H1 (cell line): ENCODE measurements around the gene EMID1. TPM values are rescaled to one million over a fixed set of nuclear protein-coding genes. Genes with fewer than 3 reads are reported as not detected.

Experiments
- CTCF ChIA-PET: fragments of 300-600 bp; sonication (Branson Sonifier 250); formaldehyde crosslinking; loops from one replicate; lab custom pipeline; 2021; ENCODE audit not compliant: partially characterized antibody; lab: Charles Lee
- POLR2A ChIA-PET: fragments of 300-600 bp; sonication (Branson Sonifier 250); formaldehyde crosslinking; loops from one replicate; lab custom pipeline; 2021; ENCODE audit warnings: inconsistent platforms; ENCODE audit not compliant: partially characterized antibody; lab: Charles Lee
- DNase-seq, 2 experiments: peaks; one replicate each; pipeline versions ENCODE4 v3.0.0 to v3.0.0-alpha.2; 2010 to 2022; ENCODE audit warnings: low spot score in 2 of 2, low read depth in 1 of 2, mixed read lengths in 1 of 2
- FAIRE-seq: peaks from 2 replicates; lab custom pipeline; 2011; peaks lifted over from hg19 to GRCh38; lab: Jason Lieb, UNC
- H2AFZ ChIP-seq: 2 replicates; pipeline ENCODE4 v1.8.1; 2012; ENCODE audit warnings: low read length, inconsistent platforms
- H2AK5ac ChIP-seq: 2 replicates; pipeline ENCODE4 v1.6.1; 2013; ENCODE audit warnings: low read depth, low read length
- H2BK120ac ChIP-seq: replicated peaks from 2 replicates; pipeline ENCODE3; 2013; ENCODE audit warnings: low read depth, low read length, inconsistent platforms
- H2BK12ac ChIP-seq: 2 replicates; pipeline ENCODE4 v1.6.1; 2013; ENCODE audit warnings: low read depth, low read length
- H2BK15ac ChIP-seq: 2 replicates; pipeline ENCODE4 v1.6.1; 2013; ENCODE audit warnings: low read length
- H2BK20ac ChIP-seq: 2 replicates; pipeline ENCODE4 v1.6.1; 2013; ENCODE audit warnings: low read length
- H2BK5ac ChIP-seq: 2 replicates; pipeline ENCODE4 v1.6.1; 2013; ENCODE audit warnings: low read depth, low read length
- H3K14ac ChIP-seq: 2 replicates; pipeline ENCODE4 v1.6.1; 2013; ENCODE audit warnings: inconsistent platforms; ENCODE audit not compliant: insufficient read length
- H3K18ac ChIP-seq: 2 replicates; pipeline ENCODE4 v1.6.1; 2013; ENCODE audit warnings: low read length; ENCODE audit errors: extremely low read depth
- H3K23ac ChIP-seq: 2 replicates; pipeline ENCODE4 v1.6.1; 2013; ENCODE audit warnings: inconsistent platforms; ENCODE audit not compliant: insufficient read length
- H3K23me2 ChIP-seq: 2 replicates; pipeline ENCODE4 v1.6.1; 2013; ENCODE audit warnings: low read depth, low read length
- H3K27ac ChIP-seq: 2 replicates; pipeline ENCODE4 v1.6.1; 2011; ENCODE audit warnings: low read depth, low read length, inconsistent platforms
- H3K27me3 ChIP-seq, 4 experiments: replicated peaks in 1 of 4; 1 replicate in 1 of 4; 2 replicates in 3 of 4; pipeline versions ENCODE4 v1.6.1 to v1.8.1; 2011 to 2013; ENCODE audit warnings: low read length in 3 of 4, mild to moderate bottlenecking in 3 of 4, inconsistent platforms in 2 of 4, mixed read lengths in 2 of 4, moderate library complexity in 1 of 4; ENCODE audit not compliant: control insufficient read depth in 3 of 4, insufficient read depth in 3 of 4; ENCODE audit errors: extremely low read depth in 1 of 4
- H3K36me3 ChIP-seq, 4 experiments: 2 replicates each; pipeline versions ENCODE4 v1.6.1 to v1.8.1; 2011 to 2013; ENCODE audit warnings: mild to moderate bottlenecking in 4 of 4, low read length in 3 of 4, moderate library complexity in 2 of 4, control low read depth in 1 of 4, inconsistent platforms in 1 of 4; ENCODE audit not compliant: insufficient read depth in 4 of 4, control insufficient read depth in 2 of 4
- H3K4ac ChIP-seq: replicated peaks from 2 replicates; pipeline ENCODE3; 2013; ENCODE audit warnings: low read length, low read depth, mixed read lengths, inconsistent platforms; ENCODE audit not compliant: insufficient read length
- H3K4me1 ChIP-seq, 4 experiments: replicated peaks in 1 of 4; 1 replicate in 1 of 4; 2 replicates in 3 of 4; pipeline versions ENCODE4 v1.6.1 to v1.8.1; 2011 to 2013; ENCODE audit warnings: low read length in 3 of 4, inconsistent platforms in 2 of 4, mixed read lengths in 1 of 4; ENCODE audit not compliant: insufficient read depth in 4 of 4, control insufficient read depth in 3 of 4
- H3K4me2 ChIP-seq, 2 experiments: 2 replicates each; pipeline versions ENCODE4 v1.6.1 to v1.8.1; 2011 to 2013; ENCODE audit warnings: low read depth in 2 of 2, low read length in 2 of 2, control low read depth in 1 of 2, inconsistent platforms in 1 of 2, mild to moderate bottlenecking in 1 of 2; ENCODE audit not compliant: insufficient read depth in 1 of 2
- H3K4me3 ChIP-seq, 4 experiments: fragments of 200-600, 300-600 bp in 1 of 4; sonication (generic), shearing (Covaris generic), sonication (Bioruptor Twin) in 1 of 4; 2 replicates each; pipeline versions ENCODE4 v1.5.1 to v1.8.1; 2011 to 2016; ENCODE audit warnings: low read length in 4 of 4, low read depth in 3 of 4, control low read depth in 2 of 4, inconsistent platforms in 2 of 4, mild to moderate bottlenecking in 2 of 4, mixed read lengths in 1 of 4, moderate library complexity in 1 of 4; ENCODE audit not compliant: insufficient read depth in 2 of 4; ENCODE audit errors: extremely low read depth in 1 of 4
- H3K56ac ChIP-seq: replicated peaks from 2 replicates; pipeline ENCODE3; 2013; ENCODE audit warnings: low read depth, mild to moderate bottlenecking, mixed read lengths, low read length, inconsistent platforms; ENCODE audit not compliant: insufficient read length
- H3K79me1 ChIP-seq: 2 replicates; pipeline ENCODE4 v1.6.1; 2013; ENCODE audit warnings: low read depth, low read length, control low read depth
- H3K79me2 ChIP-seq, 2 experiments: 2 replicates each; pipeline versions ENCODE4 v1.6.1 to v1.8.1; 2012 to 2013; ENCODE audit warnings: low read length in 2 of 2, mild to moderate bottlenecking in 2 of 2, inconsistent platforms in 1 of 2; ENCODE audit not compliant: insufficient read depth in 2 of 2, control insufficient read depth in 1 of 2
- H3K9ac ChIP-seq, 4 experiments: replicated peaks in 1 of 4; 1 replicate in 1 of 4; 2 replicates in 3 of 4; pipeline versions ENCODE4 v1.6.1 to v1.8.1; 2011 to 2013; ENCODE audit warnings: low read depth in 3 of 4, low read length in 3 of 4, control low read depth in 2 of 4, mild to moderate bottlenecking in 2 of 4, moderate library complexity in 2 of 4, inconsistent platforms in 1 of 4; ENCODE audit errors: extremely low read depth in 1 of 4
- H3K9me3 ChIP-seq, 2 experiments: 2 replicates each; pipeline versions ENCODE4 v1.6.1 to v1.8.1; 2012 to 2013; ENCODE audit warnings: mild to moderate bottlenecking in 2 of 2, moderate library complexity in 2 of 2, control low read depth in 1 of 2, inconsistent platforms in 1 of 2, low read depth in 1 of 2, low read length in 1 of 2, mixed read lengths in 1 of 2; ENCODE audit not compliant: insufficient read depth in 2 of 2
- H4K20me1 ChIP-seq, 2 experiments: replicated peaks in 1 of 2; 2 replicates each; pipeline versions ENCODE3 to v1.8.1; 2011 to 2013; ENCODE audit warnings: inconsistent platforms in 2 of 2, low read length in 2 of 2, mild to moderate bottlenecking in 1 of 2; ENCODE audit not compliant: insufficient read depth in 2 of 2, control insufficient read depth in 1 of 2
- H4K5ac ChIP-seq: 2 replicates; pipeline ENCODE4 v1.6.1; 2013; ENCODE audit warnings: low read length, low read depth, mixed read lengths, inconsistent platforms; ENCODE audit not compliant: insufficient read length
- H4K8ac ChIP-seq: 2 replicates; pipeline ENCODE4 v1.8.0; 2013; ENCODE audit warnings: mild to moderate bottlenecking, moderate library complexity, low read length, inconsistent platforms; ENCODE audit not compliant: insufficient read depth; ENCODE audit errors: extremely low read depth
- H4K91ac ChIP-seq: replicated peaks from 2 replicates; pipeline ENCODE3; 2013; ENCODE audit warnings: low read length, mixed read lengths, inconsistent platforms; ENCODE audit not compliant: insufficient read length
- CHD2 ChIP-seq: IDR thresholded peaks from 2 replicates; pipeline ENCODE4 v1.6.1; 2012; ENCODE audit warnings: low read length, improper control_type of control experiment
- CREB1 ChIP-seq: IDR thresholded peaks from 2 replicates; pipeline ENCODE4 v1.6.1; 2012; ENCODE audit warnings: inconsistent platforms
- JUN ChIP-seq: IDR thresholded peaks from 2 replicates; pipeline ENCODE4 v1.6.1; 2011; ENCODE audit warnings: low read depth, mild to moderate bottlenecking, improper control_type of control experiment, low read length
- POLR2A ChIP-seq, 2 experiments: IDR thresholded peaks; 1 replicate in 1 of 2; 2 replicates in 1 of 2; pipeline ENCODE4 v1.6.1; 2011; ENCODE audit warnings: low read depth in 2 of 2, low read length in 2 of 2, mild to moderate bottlenecking in 2 of 2; ENCODE audit errors: control extremely low read depth in 1 of 2
- POU5F1 ChIP-seq: IDR thresholded peaks from 2 replicates; pipeline ENCODE4 v1.6.1; 2011; ENCODE audit warnings: low read depth, mild to moderate bottlenecking, low read length, moderate library complexity
- RBBP5 ChIP-seq: IDR thresholded peaks from 2 replicates; pipeline ENCODE4 v1.7.1; 2012; ENCODE audit warnings: low read depth, mild to moderate bottlenecking, inconsistent platforms, low read length, moderate library complexity, borderline replicate concordance
- RFX5 ChIP-seq: IDR thresholded peaks from 2 replicates; pipeline ENCODE4 v1.6.1; 2011; ENCODE audit warnings: low read depth, low read length, improper control_type of control experiment, borderline replicate concordance
- RNF2 ChIP-seq: fragments of 200-900, 300-1000 bp; sonication (generic); IDR thresholded peaks from 2 replicates; pipeline ENCODE4 v1.7.1; 2016; ENCODE audit warnings: borderline replicate concordance, low read depth, mild to moderate bottlenecking, antibody characterized with exemption, low read length; ENCODE audit not compliant: poor library complexity, severe bottlenecking; ENCODE audit errors: missing control alignments
- SIX5 ChIP-seq: IDR thresholded peaks from 2 replicates; pipeline ENCODE4 v1.6.1; 2011; ENCODE audit warnings: mild to moderate bottlenecking, low read depth, low read length
- SRF ChIP-seq: IDR thresholded peaks from 2 replicates; pipeline ENCODE4 v1.6.1; 2011; ENCODE audit warnings: mild to moderate bottlenecking, low read depth, low read length, moderate library complexity
- YY1 ChIP-seq: IDR thresholded peaks from 2 replicates; pipeline ENCODE4 v1.6.1; 2011; ENCODE audit warnings: low read depth, mild to moderate bottlenecking, low read length
- WGBS, 2 experiments: shearing (Covaris generic) in 1 of 2; methylation state at CpG; one replicate each; pipeline versions ENCODE4 v1.1.6 to v1.1.7; 2013 to 2015; ENCODE audit warnings: low lambda C conversion rate in 2 of 2, mixed read lengths in 2 of 2, inconsistent platforms in 1 of 2, low coverage in 1 of 2, missing lambda C conversion rate in 1 of 2; ENCODE audit not compliant: insufficient replicate concordance in 2 of 2, insufficient coverage in 1 of 2, insufficient read length in 1 of 2; ENCODE audit errors: extremely low coverage in 1 of 2, missing lambda C conversion rate in 1 of 2; 5-methylcytosine and 5-hydroxymethylcytosine counted together
- polyA plus RNA-seq, 7 experiments: library from polyadenylated mRNA; depleted of rRNA in 3 of 7; stranded (reverse) in 5 of 7; unstranded in 2 of 7; fragments of >200 nt in 5 of 7; fragments of 200-250 nt in 2 of 7; gene quantifications; 1 replicate in 5 of 7; 2 replicates in 1 of 7; 4 replicates in 1 of 7; pipeline versions ENCODE4 v1.2.1 to v1.2.3, GENCODE V29; 2011 to 2013; ENCODE audit warnings: missing spikeins in 2 of 7, mixed read lengths in 2 of 7
- total RNA-seq: library from RNA; stranded (reverse); fragmentation: NEBNext Ultra II Directional; extraction: Animal tissue kit (Norgen Biotek cat#: 25700); gene quantifications from 2 replicates; pipeline ENCODE4 v1.2.1, GENCODE V29; 2021
- TF ChIP-seq, protein P1 (sequence below): IDR thresholded peaks from 2 replicates; pipeline ENCODE4 v1.6.1; 2011; ENCODE audit warnings: low read length, improper control_type of control experiment

The EMID1 gene
- total and polyA plus RNA-seq, 2 of the 8 experiments (the other 6 are each of a cell fraction or from before 2014, with no cell fraction given), result 3.9 to 7.4 TPM

DNA sequence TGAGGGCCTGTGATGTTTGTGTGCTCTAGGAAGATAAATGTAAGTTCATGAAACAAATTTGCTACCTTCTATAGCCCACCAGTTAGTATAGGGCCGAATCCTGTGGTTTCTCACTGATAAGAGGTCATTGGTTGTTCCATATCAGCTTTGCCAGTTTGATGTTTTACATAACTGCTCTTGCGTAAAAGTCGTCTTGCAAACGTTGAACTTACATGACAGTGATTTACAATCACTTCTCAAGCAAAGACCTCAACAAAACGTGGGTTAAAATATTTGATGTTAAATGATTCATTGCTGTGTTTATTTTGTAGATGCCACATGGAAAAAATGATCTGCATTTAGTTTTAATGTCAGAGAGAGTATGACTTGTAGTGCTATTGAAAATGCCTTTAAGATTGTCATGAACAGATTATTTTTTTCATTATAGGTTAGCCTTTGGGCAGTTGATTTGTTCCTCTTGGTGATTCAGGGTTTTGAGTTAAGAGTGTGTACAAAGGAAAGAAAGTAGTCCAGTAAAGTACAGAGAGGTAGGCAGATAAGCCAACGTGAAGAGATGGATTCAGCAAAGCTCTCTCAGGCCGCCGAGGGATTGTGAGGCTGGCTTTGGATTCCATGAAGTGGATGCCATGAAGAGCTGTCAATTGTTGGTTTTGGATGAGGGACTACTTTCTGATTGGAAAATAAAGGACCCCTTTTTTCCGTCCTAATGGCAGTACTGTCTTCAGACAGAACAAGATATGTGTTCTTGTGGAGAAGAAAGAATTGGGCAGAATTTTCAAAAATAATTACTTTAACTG, 65.0 kb downstream of the EMID1 start:
- H3K27ac ChIP-seq, result no peak overlapping the region
- DNase-seq, result no peak
- no peak overlapping the region for H3K56ac ChIP-seq
- no peak overlapping the region for H4K5ac ChIP-seq
- no peak overlapping the region for H2AFZ ChIP-seq
- CTCF ChIA-PET, result interaction anchor here (1.0 kb wide), 2 partner anchors 16 to 17 kb away, joined by 3 to 4 read pairs; no protein-coding TSS in a partner anchor
- no peak overlapping the region for H2BK12ac ChIP-seq
- H3K4me1 ChIP-seq, result peaks cover 6 to 19% (median 11%) of the 10 kb centered on the region in 4 experiments; a peak in 6 of 7 replicates
- peaks cover 47 to 93% of the 10 kb centered on the region in 2 experiments for H3K79me2 ChIP-seq
- no peak overlapping the region for H2BK20ac ChIP-seq
- H3K23me2 ChIP-seq, result peaks cover 18% of the 10 kb centered on the region
- peaks cover 11% of the 10 kb centered on the region for H3K79me1 ChIP-seq
- H2AK5ac ChIP-seq, result no peak overlapping the region
- peak overlapping the region in 1 of 4 experiments; percentile 30; a peak in 1 of 7 replicates for H3K9ac ChIP-seq
- peaks cover 36 to 44% of the 10 kb centered on the region in 2 experiments for H4K20me1 ChIP-seq
- peak overlapping the region; percentile 20 to 96 (median 87); a peak in 6 of 8 replicates for H3K4me3 ChIP-seq
- no peak for FAIRE-seq
- H3K14ac ChIP-seq, result no peak overlapping the region
- H2BK120ac ChIP-seq, result no peak overlapping the region
- H3K36me3 ChIP-seq, result peaks cover 27 to 70% (median 42%) of the 10 kb centered on the region in 4 experiments
- POLR2A ChIA-PET, result interaction anchor here (1.1 to 21.4 kb wide), 8 partner anchors 13 to 188 kb away, joined by 3 to 436 read pairs (median 7); partner anchors contain the start of gene GAS2L1
- H2BK15ac ChIP-seq, result no peak overlapping the region
- H3K18ac ChIP-seq, result no peak overlapping the region
- no peaks in the 10 kb centered on the region for H3K9me3 ChIP-seq
- H4K8ac ChIP-seq, result no peak overlapping the region
- peak overlapping the region; percentile 73 to 80 for H3K4me2 ChIP-seq
- 75% methylated on average over 9 of the region's 9 CpGs; no CpG with 5 or more reads in 1 of the 2 experiments for WGBS, 2 experiments
- no peak overlapping the region for H3K4ac ChIP-seq
- H2BK5ac ChIP-seq, result no peak overlapping the region
- no peak overlapping the region for H3K23ac ChIP-seq
- H3K27me3 ChIP-seq, result no peaks in the 10 kb centered on the region
- H4K91ac ChIP-seq, result no peak overlapping the region
- TF ChIP-seq YY1 (no peak), SRF (no peak), RFX5 (no peak), POLR2A (IDR thresholded peaks at IDR 0.05; ENCODE audit: control extremely low read depth in 1 of 2, low read depth in 2 of 2, low read length in 2 of 2) (no peak; a peak in 1 of 3 replicates), POU5F1 (no peak), SIX5 (no peak), RBBP5 (no peak), CHD2 (no peak), RNF2 (no peak), JUN (no peak), CREB1 (no peak)
- TF ChIP-seq, protein P1, sequence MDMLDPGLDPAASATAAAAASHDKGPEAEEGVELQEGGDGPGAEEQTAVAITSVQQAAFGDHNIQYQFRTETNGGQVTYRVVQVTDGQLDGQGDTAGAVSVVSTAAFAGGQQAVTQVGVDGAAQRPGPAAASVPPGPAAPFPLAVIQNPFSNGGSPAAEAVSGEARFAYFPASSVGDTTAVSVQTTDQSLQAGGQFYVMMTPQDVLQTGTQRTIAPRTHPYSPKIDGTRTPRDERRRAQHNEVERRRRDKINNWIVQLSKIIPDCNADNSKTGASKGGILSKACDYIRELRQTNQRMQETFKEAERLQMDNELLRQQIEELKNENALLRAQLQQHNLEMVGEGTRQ, result no peak
